GM12874 (cell line): ENCODE measurements around the gene ERI3.

Source experiments
- TF ChIP-seq, protein P1 (sequence below): IDR thresholded peaks from 2 replicates; pipeline ENCODE4 v1.5.1; 2011; ENCODE audit warnings: low read depth, mild to moderate bottlenecking, control low read depth, low read length, moderate library complexity; ENCODE audit not compliant: insufficient read depth

Gene ERI3

DNA sequence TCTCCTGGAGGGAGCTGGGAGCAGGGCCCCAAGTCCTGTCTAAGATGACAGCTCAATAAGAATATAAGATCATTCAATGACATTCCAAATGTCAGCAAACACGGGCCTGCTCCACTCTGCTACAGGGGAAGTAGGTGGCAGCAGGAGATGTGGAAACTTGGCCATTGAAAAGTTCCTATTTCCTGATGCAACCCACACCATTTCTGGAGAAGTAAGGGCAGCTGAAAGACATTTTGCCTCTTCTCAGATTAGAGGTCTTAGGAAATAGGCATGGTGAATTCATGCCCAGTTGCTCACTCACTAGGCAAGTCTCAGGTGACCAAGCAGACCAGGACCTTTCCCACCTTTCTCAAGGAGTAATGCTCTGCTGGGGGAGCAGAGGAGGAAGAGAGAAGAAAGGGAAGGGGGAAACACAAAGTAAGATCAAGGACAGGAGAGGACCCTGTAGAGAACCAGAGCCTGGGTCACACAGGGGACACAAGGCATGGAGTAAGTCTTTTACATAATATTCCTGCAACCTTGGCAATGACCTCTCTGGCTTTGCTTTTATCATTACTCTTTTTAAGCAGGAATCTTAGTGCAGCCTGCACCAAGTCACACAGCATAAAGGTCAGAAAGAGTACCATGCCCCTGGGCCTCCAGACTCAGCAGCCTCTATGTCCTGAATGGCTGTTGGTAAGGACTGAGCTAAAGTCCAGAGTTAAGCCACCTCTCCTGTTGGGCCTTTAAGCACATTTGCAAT lies 72.9 kb downstream of the ERI3 start:
- TF ChIP-seq, protein P1, sequence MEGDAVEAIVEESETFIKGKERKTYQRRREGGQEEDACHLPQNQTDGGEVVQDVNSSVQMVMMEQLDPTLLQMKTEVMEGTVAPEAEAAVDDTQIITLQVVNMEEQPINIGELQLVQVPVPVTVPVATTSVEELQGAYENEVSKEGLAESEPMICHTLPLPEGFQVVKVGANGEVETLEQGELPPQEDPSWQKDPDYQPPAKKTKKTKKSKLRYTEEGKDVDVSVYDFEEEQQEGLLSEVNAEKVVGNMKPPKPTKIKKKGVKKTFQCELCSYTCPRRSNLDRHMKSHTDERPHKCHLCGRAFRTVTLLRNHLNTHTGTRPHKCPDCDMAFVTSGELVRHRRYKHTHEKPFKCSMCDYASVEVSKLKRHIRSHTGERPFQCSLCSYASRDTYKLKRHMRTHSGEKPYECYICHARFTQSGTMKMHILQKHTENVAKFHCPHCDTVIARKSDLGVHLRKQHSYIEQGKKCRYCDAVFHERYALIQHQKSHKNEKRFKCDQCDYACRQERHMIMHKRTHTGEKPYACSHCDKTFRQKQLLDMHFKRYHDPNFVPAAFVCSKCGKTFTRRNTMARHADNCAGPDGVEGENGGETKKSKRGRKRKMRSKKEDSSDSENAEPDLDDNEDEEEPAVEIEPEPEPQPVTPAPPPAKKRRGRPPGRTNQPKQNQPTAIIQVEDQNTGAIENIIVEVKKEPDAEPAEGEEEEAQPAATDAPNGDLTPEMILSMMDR, result no peak

GRCh38 chr1:44276901-44277300 lies 78.2 kb downstream of the ERI3 start:
- TF ChIP-seq, protein P1, result no peak

GRCh38 chr1:44275991-44276405 lies 79.1 kb downstream of the ERI3 start:
- TF ChIP-seq, protein P1, result no peak

DNA sequence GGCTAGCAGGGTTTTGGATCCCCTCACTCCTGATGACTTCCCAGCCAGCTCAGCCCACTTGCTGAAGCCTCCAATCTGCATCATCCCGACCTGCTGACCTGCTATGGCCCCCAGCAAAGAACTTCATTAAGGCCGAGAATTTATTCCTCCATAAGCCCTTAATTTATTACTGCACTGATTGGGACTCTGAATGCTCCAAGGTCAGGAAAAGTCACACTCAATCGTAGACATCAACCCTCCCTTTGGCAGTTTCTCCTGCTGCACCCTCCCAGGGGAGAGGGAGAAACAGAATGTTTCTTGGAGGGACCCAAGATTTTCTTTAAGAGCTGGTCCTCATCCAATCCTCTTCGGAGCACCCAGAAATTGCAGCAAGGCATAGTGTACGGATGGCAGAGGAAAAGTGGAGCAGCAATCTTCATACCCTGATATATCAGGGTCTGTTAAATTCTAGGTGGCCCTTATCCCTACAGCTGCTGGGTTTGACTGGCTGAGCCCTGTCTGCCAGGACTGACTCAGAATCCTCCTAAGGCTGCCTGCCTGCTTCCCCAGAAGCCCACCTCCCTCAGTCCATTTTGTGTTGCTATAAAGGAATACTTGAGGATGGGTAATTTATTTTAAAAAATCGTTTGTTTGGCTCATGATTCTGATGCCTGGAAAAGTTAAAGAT lies 79.6 kb downstream of the ERI3 start:
- TF ChIP-seq, protein P1, result no peak

DNA sequence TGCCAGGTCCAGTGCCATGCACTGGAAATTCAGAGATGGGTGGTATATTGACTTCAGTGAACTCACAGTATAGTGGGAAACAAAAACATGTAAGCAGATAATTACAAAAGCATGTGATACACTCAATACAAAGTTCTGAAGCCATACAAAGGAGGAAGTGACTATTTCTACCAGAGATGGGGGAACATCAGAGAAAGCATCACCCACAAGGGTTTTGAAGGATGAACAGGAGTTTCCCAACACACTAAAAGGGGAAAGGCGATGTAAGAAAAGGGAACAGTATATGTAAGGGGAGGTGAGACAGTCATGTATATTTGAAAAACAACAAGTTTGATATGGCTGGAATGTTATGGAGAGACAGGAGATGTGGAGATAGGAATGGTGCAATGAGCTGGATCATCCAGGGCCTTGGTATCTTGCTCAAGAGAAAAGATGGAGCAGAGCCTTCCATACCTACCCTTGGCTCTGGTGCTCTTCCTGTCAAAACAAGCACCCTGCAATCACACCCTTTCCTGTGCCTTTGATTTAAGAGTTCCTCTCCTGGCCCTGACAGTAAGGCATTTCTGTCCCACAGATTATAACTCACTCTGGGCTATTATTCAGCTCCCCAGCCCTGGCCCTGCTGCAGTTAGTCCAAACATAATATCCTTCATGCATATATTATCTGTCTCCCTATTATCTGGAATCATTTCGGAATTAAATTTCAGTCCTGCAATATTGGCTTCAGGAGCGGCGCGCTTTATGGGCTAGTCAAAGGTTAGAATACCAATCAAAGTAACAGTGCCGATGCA lies 81.3 kb downstream of the ERI3 start:
- TF ChIP-seq, protein P1, result no peak

DNA sequence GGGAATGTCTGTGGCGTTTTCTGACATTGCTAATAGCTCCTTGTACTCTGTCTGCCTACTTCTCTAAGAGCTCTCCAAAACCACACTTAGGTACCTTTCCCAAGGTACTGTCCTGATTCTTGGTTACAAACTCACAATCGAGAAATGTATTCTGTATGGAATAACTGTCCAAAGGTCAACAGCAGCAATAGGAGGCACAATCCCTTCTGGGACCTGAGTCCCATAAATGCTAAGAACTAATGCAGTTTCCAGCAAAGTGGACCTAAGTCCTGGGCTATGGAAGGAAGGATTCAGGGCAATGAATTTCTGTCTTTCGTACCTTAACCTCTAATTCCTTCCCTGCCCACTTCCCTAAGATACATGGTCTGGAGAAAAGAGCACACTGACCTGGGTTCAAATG lies 82.1 kb downstream of the ERI3 start:
- TF ChIP-seq, protein P1, result no peak

DNA sequence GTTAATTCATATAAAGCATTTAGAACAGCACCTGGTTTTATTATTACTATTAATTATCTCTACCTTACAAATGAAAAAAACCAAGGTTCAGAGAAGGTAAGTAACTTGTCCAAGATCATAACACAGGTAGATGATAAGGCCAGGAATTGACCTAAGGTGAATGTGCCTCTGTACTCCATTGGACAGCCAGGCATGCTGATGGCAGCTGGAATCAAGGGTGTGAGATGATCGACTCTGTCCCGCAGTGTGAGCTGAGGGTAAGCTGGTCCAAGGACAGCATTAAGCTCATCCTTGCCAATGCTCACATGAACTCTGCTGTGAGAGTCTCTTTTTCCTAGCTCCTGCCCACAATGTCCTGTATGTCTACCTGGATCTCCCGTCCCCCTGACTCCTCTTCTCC lies 83.4 kb downstream of the ERI3 start:
- TF ChIP-seq, protein P1, result no peak
